GM10248 (cell line): ENCODE results near the gene ZNF169.
"Not testable (repeated sequence)": the region's sequence is repeated elsewhere in the genome, so short reads cannot be mapped to it uniquely, and the experiment has no call there.

Experiments used
- CTCF ChIA-PET: fragments of 300-600 bp; sonication (Branson Sonifier 250); formaldehyde crosslinking; extraction: SDS; loops from one replicate; lab custom pipeline; 2021; ENCODE audit warnings: antibody characterized with exemption; lab: Yijun Ruan, JAX
- POLR2A ChIA-PET: fragments of 350-650 bp; sonication (Branson Sonifier 250); formaldehyde crosslinking; extraction: SDS; loops from one replicate; lab custom pipeline; 2020; ENCODE audit warnings: antibody characterized with exemption; lab: Yijun Ruan, JAX
- DNase-seq: peaks from one replicate; pipeline ENCODE4 v3.0.0; 2012; ENCODE audit errors: extremely low spot score
- TF ChIP-seq, protein P1 (sequence below): IDR thresholded peaks from 2 replicates; pipeline ENCODE4 v1.5.1; 2012; ENCODE audit warnings: mild to moderate bottlenecking, low read depth; ENCODE audit errors: extremely low read depth, missing control alignments, control extremely low read depth

The ZNF169 gene

DNA sequence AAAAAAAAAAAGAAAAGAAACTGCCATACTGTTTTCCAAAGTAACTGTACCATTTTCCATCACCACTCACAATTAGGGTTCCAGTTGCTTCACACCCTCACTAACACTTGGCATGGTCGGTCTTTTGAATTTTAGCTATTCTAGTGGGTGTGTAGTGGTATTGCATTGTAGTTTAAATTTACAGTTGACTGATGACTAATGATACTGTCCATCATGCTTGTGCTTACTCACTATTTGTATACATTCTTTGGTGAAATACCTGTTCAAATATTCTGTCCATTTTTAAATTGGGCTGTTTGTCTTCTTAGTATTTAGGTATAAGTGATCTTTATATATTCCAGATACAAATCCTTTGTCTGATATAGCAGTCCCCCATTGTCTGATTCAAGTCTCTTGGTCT is 36.2 kb upstream of the ZNF169 start:
- TF ChIP-seq, protein P1, sequence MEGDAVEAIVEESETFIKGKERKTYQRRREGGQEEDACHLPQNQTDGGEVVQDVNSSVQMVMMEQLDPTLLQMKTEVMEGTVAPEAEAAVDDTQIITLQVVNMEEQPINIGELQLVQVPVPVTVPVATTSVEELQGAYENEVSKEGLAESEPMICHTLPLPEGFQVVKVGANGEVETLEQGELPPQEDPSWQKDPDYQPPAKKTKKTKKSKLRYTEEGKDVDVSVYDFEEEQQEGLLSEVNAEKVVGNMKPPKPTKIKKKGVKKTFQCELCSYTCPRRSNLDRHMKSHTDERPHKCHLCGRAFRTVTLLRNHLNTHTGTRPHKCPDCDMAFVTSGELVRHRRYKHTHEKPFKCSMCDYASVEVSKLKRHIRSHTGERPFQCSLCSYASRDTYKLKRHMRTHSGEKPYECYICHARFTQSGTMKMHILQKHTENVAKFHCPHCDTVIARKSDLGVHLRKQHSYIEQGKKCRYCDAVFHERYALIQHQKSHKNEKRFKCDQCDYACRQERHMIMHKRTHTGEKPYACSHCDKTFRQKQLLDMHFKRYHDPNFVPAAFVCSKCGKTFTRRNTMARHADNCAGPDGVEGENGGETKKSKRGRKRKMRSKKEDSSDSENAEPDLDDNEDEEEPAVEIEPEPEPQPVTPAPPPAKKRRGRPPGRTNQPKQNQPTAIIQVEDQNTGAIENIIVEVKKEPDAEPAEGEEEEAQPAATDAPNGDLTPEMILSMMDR: no peak
- CTCF ChIA-PET: no interaction called here
- DNase-seq: no peak
- POLR2A ChIA-PET: no interaction called here

DNA sequence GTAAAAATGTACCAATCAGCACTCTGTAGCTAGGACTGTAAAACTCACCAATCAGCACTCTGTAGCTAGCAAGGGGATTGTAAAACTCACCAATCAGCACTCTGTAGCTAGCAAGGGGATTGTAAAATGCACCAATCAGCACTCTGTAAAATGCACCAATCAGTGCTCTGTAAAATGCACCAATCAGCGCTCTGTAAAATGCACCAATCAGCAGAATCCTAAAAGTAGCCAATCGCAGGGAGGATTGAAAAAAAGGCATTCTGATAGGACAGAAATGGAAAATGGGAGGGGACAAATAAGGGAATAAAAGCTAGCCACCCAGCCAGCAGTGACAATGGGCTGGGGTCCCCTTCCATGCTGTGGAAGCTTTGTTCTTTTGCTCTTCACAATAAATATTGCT is 33.7 kb upstream of the ZNF169 start:
- CTCF ChIA-PET: interaction anchor here (1.1 to 2.2 kb wide), 4 partner anchors 8 to 13 kb away, joined by 3 to 8 read pairs (median 4); no protein-coding TSS in a partner anchor
- POLR2A ChIA-PET, DNase-seq: not testable (repeated sequence)

DNA sequence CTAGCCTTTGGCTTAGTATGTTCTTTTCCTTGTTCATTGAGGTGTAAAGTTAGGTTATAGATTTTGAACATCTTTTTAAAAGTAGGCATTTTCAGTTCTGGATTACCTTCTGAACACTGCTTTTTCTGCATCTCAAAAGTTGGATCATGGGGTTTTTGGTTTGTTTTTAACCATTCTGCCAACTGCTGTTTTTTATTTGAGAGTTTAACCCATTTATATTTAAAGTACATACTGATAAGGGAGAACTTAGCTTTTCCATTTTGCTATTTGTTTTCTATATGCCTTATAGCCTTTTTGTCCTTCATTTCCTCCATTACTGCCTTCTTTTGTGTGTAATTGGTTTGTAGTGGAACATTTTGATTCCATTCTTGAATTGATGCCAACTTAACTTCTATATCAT is 30.5 kb upstream of the ZNF169 start:
- no peak for DNase-seq
- CTCF ChIA-PET: interaction anchor here (1.2 to 2.8 kb wide), 2 partner anchors 16 to 162 kb away, joined by 3 to 14 read pairs; no protein-coding TSS in a partner anchor
- TF ChIP-seq, protein P1: no peak
- POLR2A ChIA-PET: no interaction called here

DNA sequence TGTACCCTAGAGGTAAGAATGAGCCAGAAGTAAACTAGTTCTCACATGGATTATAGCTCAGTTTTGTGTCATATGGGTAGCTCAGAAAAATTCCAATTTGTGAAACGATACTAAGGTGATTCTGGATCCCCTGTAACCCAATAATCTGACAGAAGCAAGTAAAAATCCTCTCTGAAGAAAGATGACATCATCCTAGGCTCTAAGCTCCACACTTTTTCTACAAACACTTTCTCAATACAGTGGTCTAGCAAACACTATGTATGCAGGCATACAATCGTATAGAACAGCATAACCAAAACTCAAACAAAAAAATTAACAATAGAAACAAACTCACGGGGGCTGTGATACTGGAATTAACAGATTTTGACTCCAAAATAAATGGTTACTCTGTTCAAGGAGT is 26.7 kb upstream of the ZNF169 start:
- CTCF ChIA-PET: interaction anchor here (1.1 kb wide), 1 partner anchor 218 kb away, joined by 3 read pairs; no protein-coding TSS in a partner anchor

DNA sequence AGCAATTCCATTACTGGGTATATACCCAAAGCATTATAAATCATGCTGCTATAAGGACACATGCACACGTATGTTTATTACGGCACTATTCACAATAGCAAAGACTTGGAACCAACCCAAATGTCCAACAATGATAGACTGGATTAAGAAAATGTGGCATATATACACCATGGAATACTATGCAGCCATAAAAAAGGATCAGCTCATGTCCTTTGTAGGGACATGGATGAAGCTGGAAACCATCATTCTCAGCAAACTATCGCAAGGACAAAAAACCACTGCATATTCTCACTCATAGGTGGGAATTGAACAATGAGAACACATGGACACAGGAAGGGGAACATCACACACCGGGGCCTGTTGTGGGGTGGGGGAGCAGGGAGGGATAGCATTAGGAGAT is 18.0 kb upstream of the ZNF169 start:
- DNase-seq, POLR2A ChIA-PET, CTCF ChIA-PET: not testable (repeated sequence)

More for the DNA sequence above, 26.7 kb upstream of the ZNF169 start:
- no peak for DNase-seq
- POLR2A ChIA-PET: no interaction called here
- TF ChIP-seq, protein P1: no peak

DNA sequence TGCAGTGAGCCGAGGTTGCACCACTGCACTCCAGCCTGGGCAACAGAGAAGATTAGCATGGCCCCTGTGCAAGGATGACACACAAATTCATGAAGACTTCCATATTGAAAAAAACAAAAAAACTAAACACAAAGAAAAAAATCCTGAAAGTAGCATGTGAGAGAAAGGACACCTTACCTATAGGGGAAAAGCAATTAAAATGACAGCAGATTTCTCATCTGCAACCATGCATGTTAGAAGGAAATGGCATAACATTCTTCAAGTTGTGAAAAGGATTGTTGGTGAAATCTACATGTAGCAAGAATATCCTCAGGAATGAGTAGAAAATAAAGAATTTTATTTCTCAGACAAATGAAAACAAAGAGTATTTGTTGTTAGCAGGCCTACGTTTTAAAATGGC is 13.4 kb upstream of the ZNF169 start:
- TF ChIP-seq, protein P1: no peak
- POLR2A ChIA-PET: no interaction called here
- CTCF ChIA-PET: no interaction called here
- no peak for DNase-seq

DNA sequence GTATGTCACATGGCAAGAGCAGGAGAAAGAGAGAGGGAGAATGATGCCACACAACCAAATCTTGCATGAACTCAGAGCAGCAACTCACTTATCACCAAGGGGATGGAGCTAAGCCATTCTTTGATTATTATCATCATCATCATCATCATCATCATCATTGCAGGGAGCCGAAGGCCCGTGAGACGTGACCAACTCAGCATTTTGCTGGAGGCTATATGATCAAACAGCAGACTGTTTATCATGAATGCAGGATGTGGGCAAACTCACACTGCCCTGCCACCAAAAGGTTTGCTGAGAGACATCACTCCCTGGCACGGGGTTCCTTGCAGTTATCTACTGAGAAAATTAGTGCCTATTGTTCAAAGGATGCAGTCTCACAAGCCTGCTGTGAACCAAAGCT is 8.6 kb upstream of the ZNF169 start:
- CTCF ChIA-PET: no interaction called here
- no peak for DNase-seq
- POLR2A ChIA-PET: no interaction called here
- TF ChIP-seq, protein P1: no peak

DNA sequence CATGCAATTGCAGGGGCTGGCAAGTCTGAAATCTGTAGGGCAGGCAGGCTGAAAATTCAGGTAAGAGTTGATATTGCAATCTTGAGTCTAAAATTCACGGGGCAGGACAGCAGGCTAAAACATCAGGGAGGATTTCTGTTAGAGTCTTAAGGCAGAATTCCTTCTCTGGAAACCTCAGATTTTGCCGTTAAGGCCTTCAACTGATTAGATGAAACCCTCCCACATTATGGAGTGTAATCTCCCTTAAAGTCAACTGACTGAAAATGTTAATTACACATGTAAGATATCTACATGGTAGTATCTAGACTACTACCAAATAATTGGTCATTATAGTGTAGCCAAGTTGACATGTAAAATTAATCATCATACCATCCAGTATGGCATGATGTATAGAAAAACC is 3.1 kb upstream of the ZNF169 start:
- CTCF ChIA-PET: no interaction called here
- no peak for DNase-seq
- TF ChIP-seq, protein P1: no peak
- POLR2A ChIA-PET: no interaction called here

DNA sequence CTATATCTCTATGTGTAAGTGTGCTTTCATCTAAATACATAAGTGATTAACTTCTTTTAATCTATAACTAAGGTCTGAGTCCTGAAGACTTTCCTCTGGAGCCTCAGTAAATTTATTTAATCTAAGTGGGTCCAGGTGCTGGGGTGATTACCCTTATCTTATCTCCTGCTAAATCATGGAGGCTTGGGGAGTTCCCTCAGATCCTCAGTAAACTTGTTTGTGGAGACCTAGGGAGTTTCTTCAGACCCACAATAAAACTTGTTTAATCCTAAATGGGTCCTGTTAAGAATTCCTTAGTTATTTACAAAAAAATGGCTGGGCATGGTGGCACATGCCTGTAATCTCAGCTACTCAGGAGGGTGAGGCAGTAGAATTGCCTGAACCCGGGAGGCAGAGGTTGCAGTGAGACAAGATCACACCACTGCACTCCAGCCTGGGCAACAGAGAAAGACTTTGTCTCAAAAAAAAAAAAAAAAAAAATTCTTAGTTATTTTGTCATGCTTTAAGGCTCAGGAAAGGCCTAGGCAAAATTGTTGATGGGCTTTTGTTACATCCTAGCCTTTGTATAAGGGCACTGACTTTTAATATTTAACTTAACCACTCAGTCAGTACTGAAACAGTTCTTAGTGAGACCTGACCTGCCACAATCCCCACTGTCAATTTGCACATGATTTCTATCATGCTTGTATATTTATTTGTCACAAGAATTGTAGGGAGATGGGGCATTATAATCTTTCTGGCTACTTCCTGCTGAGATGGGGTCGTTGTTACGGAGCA is 6.7 kb downstream of the ZNF169 start:
- POLR2A ChIA-PET, DNase-seq, CTCF ChIA-PET: not testable (repeated sequence)
